Stimulated activated CD8-positive, alpha-beta memory T cell treated with anti-CD3 and anti-CD28 coated beads, Interleukin-12 subunit alpha, Interleukin-12 subunit beta, amount 100 ng/mL, for 24 hours (primary cell): ENCODE results near the gene ABHD14A.

Experiments used
- DNase-seq: peaks from one replicate; pipeline ENCODE4 v3.0.0-alpha.2; 2020; ENCODE audit errors: extremely low read depth

ABHD14A gene

DNA sequence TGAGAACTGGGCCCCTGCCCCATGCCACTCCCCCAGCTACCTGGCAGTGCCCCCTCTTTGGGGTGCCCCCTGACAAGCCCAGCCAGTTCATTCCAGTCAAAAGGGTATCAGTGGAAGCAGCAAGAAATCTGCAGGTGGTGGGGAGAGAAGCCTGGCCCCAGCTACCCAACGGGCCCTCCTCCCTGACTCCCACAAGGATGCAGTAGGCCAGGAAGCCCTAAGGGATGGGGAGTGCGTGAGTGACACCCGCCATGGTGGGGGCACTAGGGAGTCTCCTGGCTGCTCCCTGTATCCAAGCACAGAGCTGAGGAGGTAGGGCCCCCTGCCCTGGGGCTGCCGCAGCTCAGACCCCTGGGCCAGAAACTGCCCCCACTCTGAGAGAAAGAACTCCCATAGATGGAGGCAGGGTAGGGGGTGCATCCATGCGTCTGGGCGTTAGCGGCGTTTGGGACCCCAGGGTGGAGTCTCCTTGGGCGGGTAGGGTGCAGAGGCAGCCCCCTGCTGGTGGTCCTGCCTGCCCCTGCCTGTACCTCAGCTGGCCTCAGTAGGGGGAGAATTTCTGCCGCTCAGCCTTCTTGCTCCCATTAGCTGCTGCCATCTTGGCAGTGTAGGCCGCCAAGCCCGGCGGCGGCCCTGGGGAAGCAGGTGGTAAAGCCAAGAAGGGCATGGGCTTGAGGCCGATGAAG, 17.2 kb upstream of the ABHD14A start:
- no peak for DNase-seq

DNA sequence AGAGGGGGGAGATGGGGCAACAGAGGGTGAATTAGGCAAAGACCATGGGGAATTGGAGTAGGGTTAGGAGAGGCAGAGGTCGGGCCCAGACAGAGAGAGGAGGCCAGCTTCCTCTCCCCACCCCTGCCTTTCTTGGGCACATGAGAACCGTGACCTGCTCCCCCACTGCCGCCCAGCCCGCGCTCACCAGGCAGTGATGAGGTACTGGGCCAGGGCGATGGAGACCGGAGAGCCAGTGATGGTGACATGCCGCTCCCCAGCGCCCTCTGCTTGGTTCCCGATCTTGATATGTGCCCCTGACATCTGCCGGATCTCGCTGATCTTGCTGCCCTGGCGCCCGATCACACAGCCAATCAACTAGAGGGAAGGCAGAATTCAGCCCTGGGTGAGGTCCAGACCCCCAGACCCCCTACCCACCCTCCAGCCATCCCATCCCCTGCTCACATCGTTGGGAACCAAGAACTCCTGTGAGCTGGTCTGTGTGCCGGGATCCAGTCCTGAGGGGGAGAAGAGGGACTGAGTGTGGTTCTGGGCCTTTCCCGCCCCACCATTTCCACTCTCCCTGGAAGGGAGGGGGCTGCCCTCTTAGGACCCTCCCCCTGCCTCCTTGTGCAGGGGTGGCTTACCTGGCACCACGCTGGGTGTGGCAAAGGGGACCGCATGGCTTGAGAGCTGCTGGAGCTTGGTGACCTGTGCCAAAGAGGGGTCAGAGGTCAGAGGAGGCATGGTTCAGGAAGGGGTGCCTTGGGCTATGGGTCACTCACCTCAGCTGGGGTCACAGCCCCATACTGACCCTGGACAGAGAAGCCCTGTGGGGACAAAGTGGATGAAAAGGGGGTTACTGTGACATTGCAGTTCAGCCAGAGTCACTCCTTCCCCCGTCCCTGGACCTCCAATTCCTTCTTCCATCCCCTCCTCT, 16.0 kb upstream of the ABHD14A start:
- no peak for DNase-seq

- DNase-seq: no peak
These were observed 15.2 kb upstream of the ABHD14A start for GRCh38 chr3:51959651-51960050.

- no peak for DNase-seq
These were observed 14.5 kb upstream of the ABHD14A start for GRCh38 chr3:51960386-51960785.

DNA sequence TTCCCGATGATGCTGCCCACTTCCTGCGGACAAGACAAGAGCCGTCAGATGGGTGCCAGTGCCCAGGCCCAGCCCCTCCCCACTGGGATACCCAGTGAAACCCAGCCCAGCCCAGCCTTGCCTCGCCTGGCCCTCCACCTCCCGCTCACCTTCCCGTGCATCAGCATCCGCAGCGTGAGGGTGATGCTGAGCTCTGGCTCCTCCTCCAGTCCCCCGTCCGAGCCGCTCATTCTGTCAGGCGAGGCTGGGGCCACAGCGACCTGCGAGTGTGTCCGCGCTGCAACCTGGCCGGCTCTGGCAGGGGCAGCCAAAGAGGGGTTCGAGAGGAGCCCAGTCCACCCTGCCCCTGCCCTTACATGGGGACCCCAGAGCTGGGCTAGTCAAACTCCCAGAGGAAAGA, 13.9 kb upstream of the ABHD14A start:
- DNase-seq: no peak

DNA sequence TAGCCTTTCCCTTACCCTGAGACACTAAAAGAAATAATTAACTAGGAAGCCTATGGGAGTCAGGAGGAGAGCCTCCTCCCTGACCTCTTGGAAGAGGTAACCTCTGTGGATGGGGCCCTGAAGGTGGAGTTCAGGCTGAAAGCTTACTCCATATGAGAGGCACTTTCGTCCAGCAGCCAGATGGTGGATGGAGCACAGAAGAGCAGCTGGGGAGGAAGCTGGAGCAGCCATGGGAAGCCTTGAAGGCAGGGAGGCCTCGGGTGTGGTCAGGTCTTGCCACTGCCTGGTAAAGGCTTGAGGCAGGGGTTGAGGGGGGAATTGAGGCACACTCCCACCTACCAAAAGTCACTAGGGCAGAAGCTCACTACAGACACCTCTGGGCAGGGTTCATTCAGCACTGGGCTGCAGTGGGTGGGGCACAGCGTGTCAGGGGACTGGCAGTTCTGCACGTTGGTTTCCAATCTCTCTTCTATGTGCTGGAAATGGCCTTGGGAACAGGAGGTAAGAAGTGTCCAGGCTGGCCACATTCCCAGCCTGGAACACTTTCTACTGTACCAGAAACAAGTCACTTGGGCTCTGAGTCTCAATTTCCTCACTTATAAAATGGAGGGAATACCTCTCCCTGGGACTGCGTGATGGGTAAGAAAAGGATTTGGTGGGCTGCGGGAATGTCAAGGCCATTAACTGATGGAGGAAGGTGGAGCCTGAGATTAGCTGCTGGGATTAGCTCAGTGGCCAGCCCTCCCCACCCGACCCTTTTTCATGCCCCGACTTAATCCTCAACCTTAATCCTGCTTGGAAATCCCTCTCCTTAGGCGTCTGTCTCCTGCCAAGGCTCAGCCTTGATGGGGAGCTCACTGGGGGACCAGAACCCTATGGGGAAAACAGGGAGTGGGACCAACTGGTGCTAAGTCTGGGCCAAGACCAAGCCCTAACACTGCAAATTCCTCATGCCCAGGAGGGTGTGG, 13.0 kb upstream of the ABHD14A start:
- no peak for DNase-seq

DNA sequence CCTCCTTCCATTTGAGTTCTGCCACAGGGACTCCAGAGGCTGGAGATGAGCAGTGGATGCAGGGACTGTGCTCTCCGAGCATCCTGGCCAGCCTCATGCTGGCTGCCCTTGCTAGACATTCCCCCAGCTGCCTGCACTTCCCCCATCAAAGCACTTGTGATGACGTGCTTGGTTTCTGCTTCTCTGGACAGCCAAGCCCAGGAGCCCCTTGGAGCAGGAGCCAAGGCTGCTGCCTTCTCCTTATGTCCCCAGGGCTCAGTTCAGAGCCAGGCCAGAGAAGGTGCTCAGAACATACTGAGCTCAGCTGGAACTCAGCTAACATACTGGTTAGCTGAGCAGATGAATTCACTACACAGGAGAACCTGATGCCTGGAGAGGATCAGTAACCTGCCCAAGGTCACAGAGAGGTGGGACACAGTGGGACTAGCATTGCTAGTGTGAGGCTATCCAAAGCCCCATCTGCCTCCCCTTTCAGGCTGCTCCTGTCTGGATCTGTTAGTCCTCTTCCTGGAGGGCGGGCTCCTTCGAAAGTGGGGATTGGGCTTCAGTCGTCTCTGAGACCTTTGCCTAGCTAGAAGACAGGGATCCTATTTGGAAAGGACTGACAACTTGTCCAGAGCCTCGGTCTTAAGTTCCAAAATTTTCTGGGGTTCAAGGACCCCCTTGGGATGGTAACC, 11.9 kb upstream of the ABHD14A start:
- DNase-seq: no peak

DNA sequence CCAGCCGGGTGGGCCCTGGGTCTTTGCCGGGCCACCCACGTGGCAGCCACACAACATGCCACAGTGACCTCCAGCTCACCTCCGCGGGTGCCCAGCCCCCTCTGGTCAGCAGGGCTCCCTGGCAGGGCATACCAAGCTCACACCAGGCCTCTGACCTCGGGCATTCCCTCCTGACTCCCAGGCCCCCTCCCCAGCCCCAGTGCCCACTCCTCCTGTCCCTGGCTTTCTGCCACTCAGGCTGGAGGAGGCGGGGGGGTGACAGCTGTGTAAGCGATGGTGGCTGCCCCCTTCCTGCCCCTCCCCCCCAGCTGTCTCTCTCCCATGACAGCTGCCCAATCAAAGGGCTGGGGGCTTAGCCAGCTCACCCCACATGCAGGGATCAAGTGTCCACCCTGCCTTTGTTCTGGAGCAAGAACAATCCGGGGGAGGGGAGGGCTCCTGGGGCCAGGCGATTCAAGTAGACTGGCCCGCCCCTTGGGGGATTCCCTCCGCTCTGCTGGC, 10.9 kb upstream of the ABHD14A start:
- DNase-seq: no peak

- no peak for DNase-seq
These were observed 10.3 kb upstream of the ABHD14A start for GRCh38 chr3:51964521-51964920.

DNA sequence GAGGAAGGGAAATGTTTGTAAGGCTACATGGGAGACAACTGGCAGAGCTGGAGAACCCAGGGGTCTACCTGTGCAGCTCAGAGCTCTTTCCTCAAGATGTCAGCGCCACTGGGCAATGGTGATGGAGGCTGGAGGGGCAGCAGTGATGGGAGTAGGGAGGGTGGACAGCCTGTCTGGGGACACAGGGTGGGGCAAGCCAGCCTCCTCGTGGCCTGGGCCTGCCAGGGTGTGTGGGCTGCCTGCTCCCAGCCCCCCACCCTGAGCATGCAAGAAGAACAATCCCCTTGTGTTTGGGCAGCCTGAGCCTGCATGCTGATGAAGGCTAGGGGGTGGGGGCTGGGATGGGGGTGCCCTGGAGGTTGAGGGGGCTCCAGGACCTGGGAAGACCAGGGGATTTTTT, 8.8 kb upstream of the ABHD14A start:
- DNase-seq: no peak

DNA sequence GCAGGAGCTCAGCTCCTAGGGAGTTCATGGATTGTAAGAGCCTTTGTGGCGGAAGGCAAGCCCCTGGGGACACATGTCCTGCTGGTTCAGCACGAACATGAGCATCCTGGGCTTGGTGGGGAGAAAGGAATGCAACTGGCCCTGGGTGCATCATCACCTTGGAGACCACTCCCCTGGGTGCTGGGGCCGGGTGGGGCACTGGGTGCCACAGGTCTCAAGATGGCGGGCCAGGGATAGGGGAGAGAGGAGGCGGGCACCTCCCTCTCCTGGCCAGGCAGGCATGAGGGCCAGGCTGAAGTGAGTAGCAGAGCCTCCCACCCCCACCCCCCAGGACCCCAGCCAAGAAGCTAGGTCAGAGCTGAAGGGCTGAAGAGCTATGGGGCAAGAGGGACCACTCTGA, 8.4 kb upstream of the ABHD14A start:
- no peak for DNase-seq

GRCh38 chr3:51966922-51967383, 7.9 kb upstream of the ABHD14A start:
- DNase-seq: no peak

- DNase-seq: no peak
These were observed 7.3 kb upstream of the ABHD14A start, which contains the start of gene PCBP4 for GRCh38 chr3:51967384-51968169. Gene PCBP4, minus strand, starts transcription at chr3:51967454. Its CDS starts 6,214 bp downstream, at chr3:51961240.

- no peak for DNase-seq
These were observed 6.6 kb upstream of the ABHD14A start for GRCh38 chr3:51968170-51968775.

DNA sequence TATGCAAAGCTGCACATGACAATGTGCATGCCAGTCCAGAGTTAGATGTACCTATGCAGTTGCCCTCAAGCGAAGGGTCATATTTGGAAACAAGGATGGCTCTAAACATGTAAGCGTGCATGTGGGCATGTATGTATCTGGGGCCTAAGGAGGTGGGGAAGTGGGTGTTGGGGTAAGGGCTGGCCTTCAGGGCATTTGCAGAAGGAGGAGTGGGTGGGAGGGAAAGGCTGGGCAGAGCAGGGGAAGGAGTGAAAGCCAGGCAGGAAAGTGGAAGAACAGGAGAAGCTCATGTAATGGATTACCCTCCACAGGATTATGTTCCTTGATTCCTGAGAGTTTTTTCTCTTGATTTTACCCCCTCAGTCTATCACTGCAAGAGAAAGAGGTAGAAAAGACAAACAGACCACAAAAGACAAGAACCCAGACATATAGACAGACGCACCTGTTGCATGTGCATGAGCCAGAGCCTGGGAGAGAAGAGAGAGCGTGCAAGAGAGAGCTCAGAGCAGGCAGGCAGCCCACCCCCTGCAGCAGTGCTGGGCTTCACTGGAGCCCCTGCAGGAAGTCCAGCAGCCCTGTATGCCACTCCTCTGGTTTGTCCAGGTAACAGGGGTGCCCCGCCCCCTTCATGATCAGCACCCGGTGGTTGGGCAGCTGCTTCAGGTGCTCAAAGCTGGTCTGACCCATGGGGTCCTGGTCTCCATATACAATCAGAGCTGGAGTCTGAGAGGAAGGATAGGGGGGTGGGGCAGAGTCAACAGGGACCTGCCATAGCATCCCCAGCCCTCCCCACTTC, 5.8 kb upstream of the ABHD14A start:
- DNase-seq: no peak

- DNase-seq: no peak
These were observed 5.0 kb upstream of the ABHD14A start for GRCh38 chr3:51969841-51970240.

GRCh38 chr3:51970606-51971300, 4.1 kb upstream of the ABHD14A start:
- no peak for DNase-seq

GRCh38 chr3:51971350-51971749, 3.5 kb upstream of the ABHD14A start:
- DNase-seq: no peak
